IMR-90 (cell line): ENCODE measurements around the gene CCNA2. TPM values are rescaled to one million over a fixed set of nuclear protein-coding genes. Genes with fewer than 3 reads are reported as not detected.

Experiments
- ATAC-seq: fragments of 200-7000 bp; cut with Tn5 transposase; 2 replicates; pipeline ENCODE4 v1.9.1; 2020; ENCODE audit warnings: low read depth, mild to moderate bottlenecking, moderate library complexity
- BruUV-seq: library from RNA; stranded (reverse); fragments of 400-500 nt; replicated peaks from 2 replicates; lab custom pipeline; 2021; lab: Mats Ljungman, UMichigan
- CTCF ChIA-PET: fragments of 300-600 bp; formaldehyde crosslinking; extraction: SDS; loops from one replicate; lab custom pipeline; 2021; ENCODE audit warnings: antibody characterized with exemption; lab: Yijun Ruan, JAX
- POLR2A ChIA-PET: fragments of 300-600 bp; sonication (Branson Sonifier 250); formaldehyde crosslinking; loops from one replicate; lab custom pipeline; 2022; ENCODE audit warnings: antibody characterized with exemption; ENCODE audit not compliant: unreplicated experiment; lab: Charles Lee
- DNase-seq: peaks from one replicate; pipeline ENCODE4 v3.0.0; 2013
- H2AFZ ChIP-seq: replicated peaks from 2 replicates; pipeline ENCODE3; 2013; ENCODE audit warnings: low read length, mild to moderate bottlenecking; ENCODE audit not compliant: poor library complexity
- H2AK5ac ChIP-seq: 2 replicates; pipeline ENCODE4 v1.6.1; 2013; ENCODE audit warnings: low read depth, low read length, inconsistent platforms
- H2AK9ac ChIP-seq: replicated peaks from 2 replicates; pipeline ENCODE3; 2013; ENCODE audit warnings: mild to moderate bottlenecking, low read depth, low read length, moderate library complexity; ENCODE audit not compliant: poor library complexity
- H2BK120ac ChIP-seq: 2 replicates; pipeline ENCODE4 v1.6.1; 2013; ENCODE audit warnings: low read depth, low read length, inconsistent platforms
- H2BK15ac ChIP-seq: 3 replicates; pipeline ENCODE4 v1.6.1; 2013; ENCODE audit warnings: low read depth, low read length, inconsistent platforms
- H2BK20ac ChIP-seq: 2 replicates; pipeline ENCODE4 v1.6.1; 2013; ENCODE audit warnings: low read depth, mild to moderate bottlenecking, inconsistent platforms, low read length, moderate library complexity
- H2BK5ac ChIP-seq: 2 replicates; pipeline ENCODE4 v1.6.1; 2013; ENCODE audit warnings: mild to moderate bottlenecking, low read depth, low read length, inconsistent platforms; ENCODE audit not compliant: poor library complexity, severe bottlenecking
- H3K14ac ChIP-seq: replicated peaks from 2 replicates; pipeline ENCODE4 v1.6.1; 2013; ENCODE audit warnings: low read depth, low read length, inconsistent platforms
- H3K18ac ChIP-seq: 2 replicates; pipeline ENCODE4 v1.6.1; 2013; ENCODE audit warnings: low read depth, low read length, control low read depth
- H3K23ac ChIP-seq: 2 replicates; pipeline ENCODE4 v1.6.1; 2013; ENCODE audit warnings: low read depth, low read length, inconsistent platforms
- H3K27ac ChIP-seq: 2 replicates; pipeline ENCODE4 v1.5.1; 2013; ENCODE audit warnings: mild to moderate bottlenecking, control low read depth, low read length; ENCODE audit not compliant: insufficient read depth
- H3K27me3 ChIP-seq: 2 replicates; pipeline ENCODE4 v1.6.1; 2013; ENCODE audit warnings: low read length; ENCODE audit not compliant: control insufficient read depth, insufficient read depth
- H3K36me3 ChIP-seq: 2 replicates; pipeline ENCODE4 v1.6.1; 2013; ENCODE audit warnings: low read length, mixed read lengths; ENCODE audit not compliant: control insufficient read depth, insufficient read depth
- H3K4ac ChIP-seq: 2 replicates; pipeline ENCODE4 v1.6.1; 2013; ENCODE audit warnings: low read depth, low read length, inconsistent platforms
- H3K4me1 ChIP-seq: 2 replicates; pipeline ENCODE4 v1.6.1; 2013; ENCODE audit warnings: low read length, mixed read lengths; ENCODE audit not compliant: control insufficient read depth, insufficient read depth
- H3K4me2 ChIP-seq: 2 replicates; pipeline ENCODE4 v1.6.1; 2013; ENCODE audit warnings: low read depth, mild to moderate bottlenecking, control low read depth, low read length, moderate library complexity
- H3K4me3 ChIP-seq: 2 replicates; pipeline ENCODE4 v1.5.1; 2013; ENCODE audit warnings: low read depth, mild to moderate bottlenecking, control low read depth, low read length, moderate library complexity; ENCODE audit not compliant: insufficient read depth
- H3K56ac ChIP-seq: 2 replicates; pipeline ENCODE4 v1.6.1; 2013; ENCODE audit warnings: low read length, inconsistent platforms; ENCODE audit not compliant: insufficient read depth; ENCODE audit errors: extremely low read depth
- H3K79me1 ChIP-seq, 2 experiments: 2 replicates each; pipeline ENCODE4 v1.6.1; 2013; ENCODE audit warnings: low read length in 2 of 2, inconsistent platforms in 1 of 2, low read depth in 1 of 2
- H3K9ac ChIP-seq: 2 replicates; pipeline ENCODE4 v1.6.1; 2013; ENCODE audit warnings: low read depth, low read length, control low read depth
- H3K9me1 ChIP-seq: 2 replicates; pipeline ENCODE4 v1.6.1; 2013; ENCODE audit warnings: low read length, inconsistent platforms; ENCODE audit not compliant: insufficient read depth
- H3K9me3 ChIP-seq: 2 replicates; pipeline ENCODE4 v1.6.1; 2013; ENCODE audit warnings: low read length; ENCODE audit not compliant: control insufficient read depth, insufficient read depth
- H4K20me1 ChIP-seq: 2 replicates; pipeline ENCODE4 v1.6.1; 2013; ENCODE audit warnings: low read length, inconsistent platforms; ENCODE audit not compliant: insufficient read depth
- H4K5ac ChIP-seq: 2 replicates; pipeline ENCODE4 v1.6.1; 2013; ENCODE audit warnings: mild to moderate bottlenecking, low read depth, low read length, control low read depth
- H4K8ac ChIP-seq, 2 experiments: 2 replicates each; pipeline ENCODE4 v1.6.1; 2013; ENCODE audit warnings: low read depth in 2 of 2, low read length in 2 of 2, control low read depth in 1 of 2, inconsistent platforms in 1 of 2
- H4K91ac ChIP-seq: 2 replicates; pipeline ENCODE4 v1.6.1; 2013; ENCODE audit warnings: low read depth, low read length, inconsistent platforms; ENCODE audit not compliant: insufficient read depth
- BHLHE40 ChIP-seq: fragments of 150-350 bp; IDR thresholded peaks from 2 replicates; pipeline ENCODE4 v1.6.1; 2016; ENCODE audit warnings: mild to moderate bottlenecking, low read depth, low read length
- CEBPB ChIP-seq: IDR thresholded peaks from 2 replicates; pipeline ENCODE4 v1.6.1; 2012; ENCODE audit warnings: low read depth, low read length, improper control_type of control experiment
- CHD1 ChIP-seq: IDR thresholded peaks from 2 replicates; pipeline ENCODE4 v1.6.1; 2012; ENCODE audit warnings: low read depth, low read length, improper control_type of control experiment
- MAFK ChIP-seq: IDR thresholded peaks from 2 replicates; pipeline ENCODE4 v1.6.1; 2012; ENCODE audit warnings: low read depth, low read length, improper control_type of control experiment
- MAZ ChIP-seq: IDR thresholded peaks from 2 replicates; pipeline ENCODE4 v1.6.1; 2012; ENCODE audit warnings: low read depth, mild to moderate bottlenecking, low read length, improper control_type of control experiment, moderate library complexity, borderline replicate concordance
- MXI1 ChIP-seq: IDR thresholded peaks from 2 replicates; pipeline ENCODE4 v1.6.1; 2012; ENCODE audit warnings: low read depth, mild to moderate bottlenecking, low read length, moderate library complexity, borderline replicate concordance
- NFE2L2 ChIP-seq: fragments of 150-350 bp; IDR thresholded peaks from 2 replicates; pipeline ENCODE4 v1.6.1; 2016; ENCODE audit warnings: low read depth, mild to moderate bottlenecking, low read length
- RAD21 ChIP-seq: IDR thresholded peaks from 2 replicates; pipeline ENCODE4 v1.6.1; 2012; ENCODE audit warnings: low read length, improper control_type of control experiment
- RCOR1 ChIP-seq: IDR thresholded peaks from 2 replicates; pipeline ENCODE4 v1.6.1; 2012; ENCODE audit warnings: mild to moderate bottlenecking, low read length, improper control_type of control experiment; ENCODE audit not compliant: insufficient replicate concordance
- RFX5 ChIP-seq: IDR thresholded peaks from 2 replicates; pipeline ENCODE4 v1.8.0; 2012; ENCODE audit warnings: low read depth, mild to moderate bottlenecking, low read length, moderate library complexity
- SMC3 ChIP-seq: fragments of 150-350 bp; IDR thresholded peaks from 2 replicates; pipeline ENCODE4 v1.6.1; 2016; ENCODE audit warnings: low read depth, mild to moderate bottlenecking, antibody characterized with exemption, low read length, moderate library complexity
- WGBS, 2 experiments: methylation state at CpG; one replicate each; pipeline versions ENCODE4 v1.1.5 to v1.1.7; 2013; ENCODE audit warnings: missing lambda C conversion rate in 2 of 2; ENCODE audit not compliant: insufficient read length in 1 of 2; ENCODE audit errors: extremely low coverage in 2 of 2; 5-methylcytosine and 5-hydroxymethylcytosine counted together
- dilution Hi-C: fragments of 300-500 bp; cut with HindIII; formaldehyde crosslinking; loops from one replicate; pipeline ENCODE4 v1.14.3; 2018; ENCODE audit warnings: low sequenced_read_pairs; ENCODE audit not compliant: unreplicated experiment
- in situ Hi-C: fragments of 300-500 bp; cut with MboI; formaldehyde crosslinking; loops from 3 replicates; pipeline ENCODE4 v1.14.3; 2019; ENCODE audit warnings: low sequenced_read_pairs, inconsistent platforms, mixed read lengths
- intact Hi-C: fragments of 100-400 bp; cut with micrococcal nuclease; formaldehyde crosslinking; loops from 2 replicates; pipeline ENCODE4 v1.10.0; 2022
- polyA plus RNA-seq, 3 experiments: library from polyadenylated mRNA; depleted of rRNA; stranded (reverse); fragments of >200 nt; gene quantifications; 2 replicates each; pipeline ENCODE4 v1.2.3, GENCODE V29; 2012; ENCODE audit warnings: low replicate concordance in 1 of 3
- total RNA-seq: library from RNA; depleted of rRNA; stranded (reverse); fragments of >200 nt; gene quantifications from 2 replicates; pipeline ENCODE4 v1.2.3, GENCODE V29; 2012
- TF ChIP-seq, protein P1 (sequence below): conservative IDR thresholded peaks from 2 replicates; pipeline ENCODE4 v1.5.1; 2012; ENCODE audit warnings: mild to moderate bottlenecking, low read depth, low read length, improper control_type of control experiment

Gene CCNA2
- total and polyA plus RNA-seq, 2 of the 4 experiments (the other 2 are of a cell fraction), result 22.8 to 54.3 TPM

DNA sequence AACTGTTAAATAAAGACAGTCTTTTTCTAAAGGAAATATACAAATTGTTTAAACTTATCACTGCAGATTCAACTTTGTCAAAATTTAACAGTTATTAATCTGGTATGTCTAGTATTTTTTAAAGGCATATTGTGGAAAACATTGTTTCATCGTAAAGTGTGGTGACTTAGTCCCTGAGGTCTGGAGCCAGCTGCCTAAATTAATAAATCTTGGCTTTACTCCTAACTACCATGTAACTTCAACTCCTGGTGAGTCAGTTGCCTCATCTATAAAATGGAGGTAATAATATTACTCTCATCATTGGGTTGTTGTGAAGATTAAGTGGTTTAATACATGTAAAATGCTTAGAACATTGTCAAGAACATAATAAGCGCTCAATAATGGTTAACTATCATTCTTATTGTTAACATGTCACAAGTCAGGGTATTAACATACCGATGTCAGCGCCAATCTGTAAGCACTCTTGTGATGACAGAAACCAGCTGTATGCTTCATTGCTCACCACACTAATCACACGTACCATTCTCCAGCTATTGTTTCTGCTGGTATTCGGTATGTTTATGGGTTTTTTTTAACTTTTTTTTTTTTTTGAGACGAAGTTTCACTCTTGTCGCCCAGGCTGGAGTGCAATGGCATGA, 44.6 kb downstream of the CCNA2 start:
- H3K27me3 ChIP-seq, result no peaks in the 10 kb centered on the region
- ChIA-PET CTCF (interaction anchor here (0.6 to 1.1 kb wide), 2 partner anchors 20 to 519 kb away, joined by 3 read pairs; no protein-coding TSS in a partner anchor), POLR2A (no interaction called here)
- intact Hi-C loops (no loop called here), in situ Hi-C loops (no loop called here), dilution Hi-C loops (no loop called here)
- no peak overlapping the region for H2AK9ac ChIP-seq
- no peak overlapping the region; the same call in 1 of the 2 replicates for H3K23ac ChIP-seq
- no peak overlapping the region; the same call in 2 of the 3 replicates for H2BK15ac ChIP-seq
- H3K14ac ChIP-seq, result no peak overlapping the region
- no TSS peak for BruUV-seq
- peak overlapping the region; percentile 56 for H3K27ac ChIP-seq
- no peaks in the 10 kb centered on the region for H4K20me1 ChIP-seq
- peak overlapping the region; percentile 64; the same call in 1 of the 2 replicates for H4K5ac ChIP-seq
- H3K18ac ChIP-seq, result peak overlapping the region; percentile 85; the same call in 1 of the 2 replicates
- no peak overlapping the region for H2AFZ ChIP-seq
- no peaks in the 10 kb centered on the region for H3K36me3 ChIP-seq
- H3K9ac ChIP-seq, result no peak overlapping the region
- no peak overlapping the region for H2AK5ac ChIP-seq
- no peaks in the 10 kb centered on the region for H3K9me3 ChIP-seq
- no CpG with 5 or more reads among the region's 8 CpGs for WGBS, 2 experiments
- H3K4me1 ChIP-seq, result peaks cover 7% of the 10 kb centered on the region
- peak overlapping the region; percentile 15; the same call in 1 of the 2 replicates for H3K4me2 ChIP-seq
- H3K4me3 ChIP-seq, result no peak overlapping the region
- H4K8ac ChIP-seq, result peak overlapping the region in 1 of 2 experiments; percentile 44; a peak in 3 of 4 replicates
- peak overlapping the region; percentile 89; the same call in 1 of the 2 replicates for H3K4ac ChIP-seq
- peak overlapping the region; percentile 60 for H3K56ac ChIP-seq
- peak overlapping the region; percentile 83 for H4K91ac ChIP-seq
- peak overlapping the region; percentile 99 for H2BK5ac ChIP-seq
- H2BK120ac ChIP-seq, result peak overlapping the region; percentile 87
- DNase-seq (peak; percentile 80), ATAC-seq (peak; percentile 62)
- no peaks in the 10 kb centered on the region for H3K79me1 ChIP-seq
- no peak for TF ChIP-seq RCOR1
- no peak for TF ChIP-seq CHD1
- TF ChIP-seq MXI1, result no peak
- no peak for TF ChIP-seq BHLHE40
- TF ChIP-seq RAD21, result no peak
- TF ChIP-seq CEBPB, result no peak
- TF ChIP-seq SMC3, result no peak
- TF ChIP-seq MAFK, result no peak
- TF ChIP-seq, protein P1, sequence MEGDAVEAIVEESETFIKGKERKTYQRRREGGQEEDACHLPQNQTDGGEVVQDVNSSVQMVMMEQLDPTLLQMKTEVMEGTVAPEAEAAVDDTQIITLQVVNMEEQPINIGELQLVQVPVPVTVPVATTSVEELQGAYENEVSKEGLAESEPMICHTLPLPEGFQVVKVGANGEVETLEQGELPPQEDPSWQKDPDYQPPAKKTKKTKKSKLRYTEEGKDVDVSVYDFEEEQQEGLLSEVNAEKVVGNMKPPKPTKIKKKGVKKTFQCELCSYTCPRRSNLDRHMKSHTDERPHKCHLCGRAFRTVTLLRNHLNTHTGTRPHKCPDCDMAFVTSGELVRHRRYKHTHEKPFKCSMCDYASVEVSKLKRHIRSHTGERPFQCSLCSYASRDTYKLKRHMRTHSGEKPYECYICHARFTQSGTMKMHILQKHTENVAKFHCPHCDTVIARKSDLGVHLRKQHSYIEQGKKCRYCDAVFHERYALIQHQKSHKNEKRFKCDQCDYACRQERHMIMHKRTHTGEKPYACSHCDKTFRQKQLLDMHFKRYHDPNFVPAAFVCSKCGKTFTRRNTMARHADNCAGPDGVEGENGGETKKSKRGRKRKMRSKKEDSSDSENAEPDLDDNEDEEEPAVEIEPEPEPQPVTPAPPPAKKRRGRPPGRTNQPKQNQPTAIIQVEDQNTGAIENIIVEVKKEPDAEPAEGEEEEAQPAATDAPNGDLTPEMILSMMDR, result no peak
- TF ChIP-seq RFX5, result no peak
- no peak for TF ChIP-seq MAZ
- TF ChIP-seq NFE2L2, result no peak
- H3K9me1 ChIP-seq, result peaks cover 3% of the 10 kb centered on the region
- peak overlapping the region; percentile 87 for H2BK20ac ChIP-seq
